Heart right ventricle (tissue), 16 donors: ENCODE data around the gene FFAR2. TPM values are rescaled to one million over a fixed set of nuclear protein-coding genes. Genes with fewer than 3 reads are reported as not detected.

Experiments used
- ATAC-seq, 8 donors: fragments of 200-7000 bp; cut with Tn5 transposase; one replicate each; pipeline ENCODE4 v1.9.1; 2020; ENCODE audit warnings: mild to moderate bottlenecking in 8 of 8, moderate library complexity in 8 of 8, moderate number of reproducible peaks in 1 of 8
- DNase-seq, 2 donors: peaks; one replicate each; pipeline ENCODE4 v3.0.0-alpha.2; 2020
- H3K27ac ChIP-seq, 10 donors: fragments of 200-600 bp; sonication (generic) in 2 of 10; one replicate each; pipeline versions ENCODE4 v1.5.0 to v1.8.0; 2020 to 2022; ENCODE audit warnings: mild to moderate bottlenecking in 3 of 10
- H3K27me3 ChIP-seq, 7 donors: fragments of 200-600 bp; one replicate each; pipeline ENCODE4 v1.8.0; 2021 to 2022; ENCODE audit warnings: mild to moderate bottlenecking in 2 of 7
- H3K36me3 ChIP-seq, 9 donors: fragments of 200-600 bp; sonication (generic) in 1 of 9; one replicate each; pipeline versions ENCODE4 v1.5.0 to v1.8.0; 2020 to 2022; ENCODE audit warnings: mild to moderate bottlenecking in 2 of 9
- H3K4me1 ChIP-seq, 9 donors: fragments of 200-600 bp; sonication (generic) in 1 of 9; one replicate each; pipeline versions ENCODE4 v1.5.0 to v1.8.0; 2020 to 2022; ENCODE audit warnings: mild to moderate bottlenecking in 4 of 9
- H3K4me3 ChIP-seq, 10 donors: fragments of 200-600 bp; sonication (generic) in 2 of 10; one replicate each; pipeline versions ENCODE4 v1.5.0 to v1.8.0; 2020 to 2022; ENCODE audit warnings: mild to moderate bottlenecking in 7 of 10, moderate library complexity in 2 of 10
- H3K9me3 ChIP-seq, 11 donors: fragments of 200-600 bp in 10 of 11; sonication (generic) in 2 of 11; one replicate each; pipeline versions ENCODE4 v1.5.0 to v1.8.0; 2013 to 2022; ENCODE audit warnings: mild to moderate bottlenecking in 2 of 11, control low read depth in 1 of 11, moderate library complexity in 1 of 11
- CTCF ChIP-seq, 9 donors: fragments of 200-600 bp; sonication (generic) in 2 of 9; IDR thresholded peaks; one replicate each; pipeline versions ENCODE4 v1.5.0 to v1.8.0; 2021 to 2022; ENCODE audit warnings: antibody characterized with exemption in 9 of 9, mild to moderate bottlenecking in 5 of 9, moderate library complexity in 1 of 9
- whole genome bisulfite sequencing, 2 donors: extraction: QIAGEN DNeasy Blood & Tissue Kit; methylation state at CpG; one replicate each; pipeline ENCODE4 v1.1.7; 2013; ENCODE audit warnings: inconsistent platforms in 1 of 2; 5-methylcytosine and 5-hydroxymethylcytosine counted together
- intact Hi-C, 10 donors: fragments of 100-400 bp; cut with DNase I; formaldehyde crosslinking; loops; one replicate each; pipeline versions ENCODE4 v1.11.1 to v1.14.2; 2022
- polyA plus RNA-seq, 2 donors: library from polyadenylated mRNA; stranded (reverse); fragments of 200-250 nt; gene quantifications; one replicate each; pipeline ENCODE4 v1.2.3, GENCODE V29; 2013
- total RNA-seq, 10 donors: library from RNA; stranded (reverse); fragmentation: NEBNext Ultra II Directional in 3 of 10; extraction: Animal tissue kit (Norgen Biotek cat#: 25700) in 3 of 10; gene quantifications; one replicate each; pipeline versions ENCODE4 v1.2.1 to v1.2.4, GENCODE V29; 2021 to 2023
- donor health status: Arrhythmogenic right ventricular cardiomyopathy.
- donor health status: ischemic (EF 13 %, LVEDD 7.1; RV severe dilation, severe dysfunction).
- donor health status: healthy with polysubstance abuse.
- donor health status: DM: no; HTN: yes; CAD: no.
- donor health status: DM: no; HTN: no; CAD: no.
- donor health status: ischemic (EF 25% LVEDD 6.9; RV normal size, moderate dysfunction).
- donor health status: ischemic (EF 25% LVEDD 5.7; RV mildly dilated, moderate dysfunction).
- donor health status: healthy.
- donor health status: DM: yes; HTN: yes; CAD: no.
- donor health status: Ischemic cardiomyopathy.
- donor health status: ischemic (EF 35%, LVEDD 5.7; RV mildly dilated, moderate dysfunction).
- donor health status: nonischemic (EF 11% LVEDD 7.7; RV severe dilation, severe dysfunction).
- donor health status: DM: yes; HTN: yes; CAD: no.
- donor health status: PGD.
- donor health status: ischemic (EF 29% LVEDD 5.4; RV normal size, mild dysfunction).
- donor health status: nonischemic (EF 23%, LVEDD 6.1; RV moderate dilation, normal function).

FFAR2 gene
- total and polyA plus RNA-seq, 12 donors: 0.10 to 1.4 (median 0.47) TPM; not detected in 1

DNA sequence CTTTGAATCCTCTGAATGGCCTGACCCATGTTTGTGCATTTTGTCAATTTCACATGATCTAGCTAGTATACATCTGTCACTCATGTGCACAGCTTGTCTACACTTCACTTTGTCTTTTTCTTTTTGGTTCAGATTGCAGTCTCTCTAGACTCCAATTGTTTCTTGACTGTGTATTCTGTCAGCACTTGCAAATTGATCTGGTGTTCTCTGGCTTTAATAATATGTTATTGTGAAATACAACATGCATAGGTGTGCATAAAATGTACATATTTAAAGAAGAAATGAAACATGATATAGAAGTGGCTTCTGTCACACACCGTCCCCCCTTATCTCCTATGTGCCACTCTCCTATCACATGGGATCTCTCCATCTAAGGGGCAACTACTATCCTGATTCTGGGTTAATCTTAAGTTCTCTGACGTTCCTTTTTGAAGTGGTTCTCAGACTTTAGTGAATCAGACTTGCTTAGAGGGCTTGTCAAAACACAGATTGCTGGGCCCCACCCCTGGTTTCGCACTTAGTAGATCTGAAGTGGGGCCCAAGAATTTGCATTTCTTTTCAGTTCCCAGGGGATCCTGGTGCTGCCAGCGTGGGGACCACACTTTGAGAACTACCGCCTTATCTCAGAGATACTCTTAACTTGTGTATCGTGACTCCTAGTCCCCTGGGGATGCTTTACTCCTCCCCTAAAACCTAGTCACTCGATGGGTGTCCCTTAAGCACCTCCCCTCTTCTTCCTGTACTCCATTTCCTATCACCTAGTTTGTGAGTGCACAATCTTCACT is 36.4 kb downstream of the FFAR2 start:
- 52 to 53% methylated on average over 7 of the region's 7 CpGs for WGBS, 2 donors
- no peaks in the 10 kb centered on the region for H3K36me3 ChIP-seq
- no peaks in the 10 kb centered on the region for H3K9me3 ChIP-seq
- DNase-seq: no peak
- H3K4me1 ChIP-seq: no peaks in the 10 kb centered on the region
- H3K4me3 ChIP-seq: no peak overlapping the region
- peaks cover 0 to 15% (median 10%) of the 10 kb centered on the region in 7 donors for H3K27me3 ChIP-seq
- intact Hi-C loops: no loop called here
- no peak overlapping the region for H3K27ac ChIP-seq
- TF ChIP-seq CTCF (IDR thresholded peaks at IDR 0.05): no peak
- no peak for ATAC-seq

- H3K27ac ChIP-seq: no peak overlapping the region
- no peaks in the 10 kb centered on the region for H3K4me1 ChIP-seq
- H3K27me3 ChIP-seq: peaks cover 0 to 30% (median 15%) of the 10 kb centered on the region in 7 donors
- ATAC-seq: no peak
- no peak for TF ChIP-seq CTCF (IDR thresholded peaks at IDR 0.05)
- no peaks in the 10 kb centered on the region for H3K36me3 ChIP-seq
- no peak overlapping the region for H3K4me3 ChIP-seq
- intact Hi-C loops: no loop called here
- no peaks in the 10 kb centered on the region for H3K9me3 ChIP-seq
- DNase-seq: no peak
- WGBS, 2 donors: 70 to 74% methylated on average over 3 of the region's 3 CpGs
Observed at GRCh38 chr19:35486268-35486708, 38.2 kb downstream of the FFAR2 start.

GRCh38 chr19:35487656-35488182 is 39.7 kb downstream of the FFAR2 start:
- TF ChIP-seq CTCF (IDR thresholded peaks at IDR 0.05): no peak
- no peaks in the 10 kb centered on the region for H3K36me3 ChIP-seq
- no peak overlapping the region for H3K4me3 ChIP-seq
- H3K27me3 ChIP-seq: peaks cover 0 to 34% (median 15%) of the 10 kb centered on the region in 7 donors
- H3K4me1 ChIP-seq: no peaks in the 10 kb centered on the region
- DNase-seq (no peak), ATAC-seq (no peak)
- no peak overlapping the region for H3K27ac ChIP-seq
- intact Hi-C loops: no loop called here
- H3K9me3 ChIP-seq: no peaks in the 10 kb centered on the region
- WGBS, 2 donors: 84 to 88% methylated on average over 10 of the region's 10 CpGs

GRCh38 chr19:35488677-35489076 is 40.6 kb downstream of the FFAR2 start:
- TF ChIP-seq CTCF (IDR thresholded peaks at IDR 0.05): no peak
- 86 to 92% methylated on average over 16 of the region's 16 CpGs for WGBS, 2 donors
- no peak for DNase-seq
- peaks cover 0 to 34% (median 15%) of the 10 kb centered on the region in 7 donors for H3K27me3 ChIP-seq
- H3K9me3 ChIP-seq: no peaks in the 10 kb centered on the region
- H3K4me3 ChIP-seq: no peak overlapping the region
- no peaks in the 10 kb centered on the region for H3K36me3 ChIP-seq
- intact Hi-C loops: no loop called here
- no peak overlapping the region for H3K27ac ChIP-seq
- no peak for ATAC-seq
- no peaks in the 10 kb centered on the region for H3K4me1 ChIP-seq
